Natural killer cell (primary cell): Measurements from ENCODE around the gene FAM229B. TPM values are rescaled to one million over a fixed set of nuclear protein-coding genes. Genes with fewer than 3 reads are reported as not detected.

ENCODE experiments used
- ATAC-seq, 3 donors: fragments of 150-1000 bp in 2 of 3; fragments of 200-7000 bp in 1 of 3; cut with Tn5 transposase; 1 replicate in 1 of 3; 2 replicates in 2 of 3; pipeline ENCODE4 v1.10.0; 2021; ENCODE audit warnings: mild to moderate bottlenecking in 2 of 3, moderate library complexity in 2 of 3
- DNase-seq, 2 donors: peaks; one replicate each; pipeline versions ENCODE4 v3.0.0 to v3.0.0-alpha.2; 2013 to 2021; ENCODE audit warnings: mixed read lengths in 1 of 2
- H3K27ac ChIP-seq: one replicate; pipeline ENCODE4 v1.5.1; 2013; ENCODE audit warnings: mild to moderate bottlenecking, low read length
- H3K27me3 ChIP-seq: one replicate; pipeline ENCODE4 v1.6.1; 2013; ENCODE audit warnings: low read length; ENCODE audit not compliant: control insufficient read depth, insufficient read depth
- H3K36me3 ChIP-seq: one replicate; pipeline ENCODE4 v1.6.1; 2013; ENCODE audit warnings: low read length; ENCODE audit not compliant: control insufficient read depth, insufficient read depth
- H3K4me1 ChIP-seq: one replicate; pipeline ENCODE4 v1.6.1; 2013; ENCODE audit warnings: low read length; ENCODE audit not compliant: control insufficient read depth, insufficient read depth
- H3K4me3 ChIP-seq: one replicate; pipeline ENCODE4 v1.5.1; 2013; ENCODE audit warnings: low read length
- H3K9me3 ChIP-seq: one replicate; pipeline ENCODE4 v1.6.1; 2013; ENCODE audit warnings: low read length; ENCODE audit not compliant: control insufficient read depth, insufficient read depth
- H3K27ac Mint-ChIP-seq, 2 donors: one replicate each; pipeline ENCODE4 v1.8.0; 2022; ENCODE audit warnings: mild to moderate bottlenecking in 2 of 2, mixed read lengths in 2 of 2, moderate library complexity in 1 of 2
- H3K27me3 Mint-ChIP-seq, 2 donors: one replicate each; pipeline ENCODE4 v1.8.0; 2022; ENCODE audit warnings: low read depth in 2 of 2, mixed read lengths in 2 of 2
- H3K36me3 Mint-ChIP-seq: one replicate; pipeline ENCODE4 v1.8.0; 2022; ENCODE audit warnings: mixed read lengths
- H3K4me1 Mint-ChIP-seq, 2 donors: one replicate each; pipeline ENCODE4 v1.8.0; 2022; ENCODE audit warnings: mixed read lengths in 2 of 2
- H3K4me3 Mint-ChIP-seq: one replicate; pipeline ENCODE4 v1.8.0; 2022; ENCODE audit warnings: mild to moderate bottlenecking, moderate library complexity, mixed read lengths
- H3K9me3 Mint-ChIP-seq, 2 donors: one replicate each; pipeline ENCODE4 v1.8.0; 2022; ENCODE audit warnings: mixed read lengths in 2 of 2
- CTCF ChIP-seq: fragments of 200-600 bp; IDR thresholded peaks from one replicate; pipeline ENCODE4 v1.8.0; 2022; ENCODE audit warnings: antibody characterized with exemption
- WGBS: methylation state at CpG from one replicate; pipeline ENCODE4 v1.1.7; 2013; ENCODE audit warnings: missing lambda C conversion rate; ENCODE audit not compliant: insufficient coverage; 5-methylcytosine and 5-hydroxymethylcytosine counted together
- intact Hi-C: fragments of 100-400 bp; cut with micrococcal nuclease; formaldehyde crosslinking; loops from one replicate; pipeline ENCODE4 v1.14.2; 2022
- total RNA-seq, 4 donors: library from RNA; stranded (reverse); fragments of 120-200 nt in 1 of 4; gene quantifications; one replicate each; pipeline versions ENCODE4 v1.2.3 to v1.2.4, GENCODE V29; 2013 to 2022

The FAM229B gene
- total RNA-seq, 3 donors from 2014 or later (not counting 1 experiment from before 2014, with no cell fraction given): 0.97 to 1.1 (median 0.99) TPM

DNA sequence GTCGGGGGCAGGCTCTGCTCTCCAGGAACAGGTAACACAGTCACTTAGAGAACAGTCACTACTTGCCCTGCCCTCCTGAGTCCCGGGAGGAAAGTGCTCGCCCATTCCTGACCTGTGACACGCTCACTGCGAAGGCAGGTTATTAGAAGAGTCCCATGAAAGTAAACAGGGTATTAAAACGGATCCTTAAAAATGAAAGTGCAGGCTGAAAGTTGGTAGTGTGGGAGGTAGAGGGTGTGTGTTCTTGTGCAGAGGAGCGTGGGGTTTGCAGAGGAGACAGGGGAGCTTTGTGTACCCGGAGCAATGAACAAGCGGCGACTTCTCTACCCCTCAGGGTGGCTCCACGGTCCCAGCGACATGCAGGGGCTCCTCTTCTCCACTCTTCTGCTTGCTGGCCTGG is 33.4 kb upstream of the FAM229B start, which contains the start of gene CCN6:
TSS of gene CCN6 (plus strand) at position 104 of the 400 bp plus-strand sequence. CDS start at position 358, 254 bp downstream.
- Histone ChIP-seq H3K36me3 (no peaks in the 10 kb centered on the region), H3K4me3 (no peak within 1 kb of the TSS), H3K4me1 (no peaks in the 10 kb centered on the region), H3K9me3 (no peaks in the 10 kb centered on the region), H3K27me3 (no peaks in the 10 kb centered on the region), H3K27ac (no peak within 1 kb of the TSS)
- peaks cover 5 to 8% of the 10 kb centered on the region in 2 donors for H3K27me3 Mint-ChIP-seq
- no peak within 1 kb of the TSS for H3K27ac Mint-ChIP-seq
- H3K4me3 Mint-ChIP-seq: no peak within 1 kb of the TSS
- no peak for TF ChIP-seq CTCF
- no peaks in the 10 kb centered on the region for H3K9me3 Mint-ChIP-seq
- ATAC-seq: no peak
- H3K36me3 Mint-ChIP-seq: no peaks in the 10 kb centered on the region
- WGBS: 94% methylated on average over 12 of the region's 12 CpGs
- intact Hi-C loops: no loop called here
- H3K4me1 Mint-ChIP-seq: no peaks in the 10 kb centered on the region
- DNase-seq: no peak

- intact Hi-C loops: no loop called here
- Mint-ChIP-seq H3K9me3 (no peaks in the 10 kb centered on the region), H3K4me1 (no peaks in the 10 kb centered on the region), H3K27me3 (peaks cover 5 to 8% of the 10 kb centered on the region in 2 donors), H3K36me3 (no peaks in the 10 kb centered on the region), H3K4me3 (no peak overlapping the region), H3K27ac (no peak overlapping the region)
- ATAC-seq: no peak
- no peak overlapping the region for H3K4me3 ChIP-seq
- no peaks in the 10 kb centered on the region for H3K27me3 ChIP-seq
- H3K9me3 ChIP-seq: no peaks in the 10 kb centered on the region
- H3K36me3 ChIP-seq: no peaks in the 10 kb centered on the region
- TF ChIP-seq CTCF: no peak
- DNase-seq: no peak
- H3K27ac ChIP-seq: no peak overlapping the region
- 86% methylated on average over 10 of the region's 10 CpGs for WGBS
- no peaks in the 10 kb centered on the region for H3K4me1 ChIP-seq
These were observed 32.7 kb upstream of the FAM229B start for GRCh38 chr6:112054555-112055190.

- H3K9me3 Mint-ChIP-seq: no peaks in the 10 kb centered on the region
- H3K27me3 Mint-ChIP-seq: peaks cover 5 to 8% of the 10 kb centered on the region in 2 donors
- no peaks in the 10 kb centered on the region for H3K27me3 ChIP-seq
- 28% methylated on average over 4 of the region's 4 CpGs for WGBS
- intact Hi-C loops: no loop called here
- H3K27ac ChIP-seq: no peak overlapping the region
- TF ChIP-seq CTCF: no peak
- no peaks in the 10 kb centered on the region for H3K9me3 ChIP-seq
- no peaks in the 10 kb centered on the region for H3K4me1 ChIP-seq
- no peak overlapping the region for H3K27ac Mint-ChIP-seq
- H3K36me3 ChIP-seq: no peaks in the 10 kb centered on the region
- no peak for DNase-seq
- H3K4me3 ChIP-seq: no peak overlapping the region
- no peaks in the 10 kb centered on the region for H3K4me1 Mint-ChIP-seq
- H3K36me3 Mint-ChIP-seq: no peaks in the 10 kb centered on the region
- ATAC-seq: no peak
- H3K4me3 Mint-ChIP-seq: no peak overlapping the region
These were observed 29.0 kb upstream of the FAM229B start for GRCh38 chr6:112058243-112059032.
